ENCODE measurements around the gene CLIP1.
"Not testable (repeated sequence)": the region's sequence is repeated elsewhere in the genome, so short reads cannot be mapped to it uniquely, and the experiment has no call there.

The CLIP1 gene

DNA sequence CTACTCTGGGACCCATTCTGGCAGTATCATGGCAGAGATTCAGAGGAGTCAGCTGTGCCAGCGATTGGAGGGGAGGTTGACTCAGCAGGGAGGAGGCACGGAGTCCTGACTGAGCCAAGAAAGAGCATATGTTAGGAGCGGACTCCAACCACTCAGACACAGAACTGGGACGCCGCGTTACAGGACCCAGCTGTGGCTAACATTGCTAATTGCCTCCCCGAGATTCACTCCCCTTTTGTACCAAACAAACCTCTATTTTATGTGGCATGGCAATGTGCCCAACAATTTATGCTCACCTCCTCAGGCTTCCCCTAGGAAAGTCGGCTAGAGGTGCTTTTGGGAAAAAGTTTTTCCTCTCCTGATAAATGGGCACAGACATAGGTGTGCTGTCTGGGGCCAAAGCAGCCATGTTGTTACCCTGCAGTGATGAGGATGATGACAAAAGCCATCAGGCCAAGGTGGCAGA lies 15.2 kb upstream of the CLIP1 start:
- no peak for DNase-seq (ENCODE audit: low read depth in 4 of 4, low spot score in 1 of 4)

DNA sequence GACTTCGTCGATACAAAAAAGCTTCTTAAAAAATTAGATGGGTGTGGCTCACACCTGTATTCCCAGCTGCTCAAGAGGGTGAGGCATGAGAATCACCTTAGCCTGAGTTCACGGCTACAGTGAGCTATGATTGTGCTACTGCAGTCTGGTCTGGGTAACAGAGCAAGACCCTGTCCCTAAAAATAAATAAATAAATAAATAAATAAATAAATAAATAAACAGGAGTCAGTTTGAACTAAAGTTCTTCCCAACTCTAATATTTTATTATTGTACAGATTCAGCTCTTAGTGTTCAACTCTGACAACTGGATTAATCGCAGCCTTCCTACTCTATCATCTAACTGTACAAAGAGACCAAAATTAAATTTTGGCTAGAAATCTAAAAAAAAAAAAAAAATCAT lies 12.7 kb upstream of the CLIP1 start:
- no peak for DNase-seq (ENCODE audit: low read depth in 4 of 4, low spot score in 1 of 4)

DNA sequence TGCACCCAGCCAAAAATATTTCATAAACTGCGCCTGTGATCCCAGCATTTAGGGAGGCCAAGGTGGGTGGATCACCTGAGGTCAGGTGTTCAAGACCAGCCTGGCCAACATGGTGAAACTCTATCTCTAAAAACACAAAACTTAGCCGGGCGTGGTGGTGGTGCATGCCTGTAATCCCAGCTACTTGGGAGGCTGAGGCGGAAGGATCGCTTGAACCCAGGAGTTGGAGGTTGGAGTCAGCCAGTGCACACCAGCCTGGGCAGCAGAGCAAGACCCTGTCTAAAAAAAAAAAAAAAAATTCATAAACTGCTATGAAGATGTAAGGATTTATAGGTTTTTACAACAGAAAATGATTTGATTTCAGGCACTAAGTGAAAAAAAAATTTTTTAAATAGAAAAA lies 6.6 kb upstream of the CLIP1 start:
- DNase-seq (ENCODE audit: low read depth in 4 of 4, low spot score in 1 of 4): not testable (repeated sequence)

DNA sequence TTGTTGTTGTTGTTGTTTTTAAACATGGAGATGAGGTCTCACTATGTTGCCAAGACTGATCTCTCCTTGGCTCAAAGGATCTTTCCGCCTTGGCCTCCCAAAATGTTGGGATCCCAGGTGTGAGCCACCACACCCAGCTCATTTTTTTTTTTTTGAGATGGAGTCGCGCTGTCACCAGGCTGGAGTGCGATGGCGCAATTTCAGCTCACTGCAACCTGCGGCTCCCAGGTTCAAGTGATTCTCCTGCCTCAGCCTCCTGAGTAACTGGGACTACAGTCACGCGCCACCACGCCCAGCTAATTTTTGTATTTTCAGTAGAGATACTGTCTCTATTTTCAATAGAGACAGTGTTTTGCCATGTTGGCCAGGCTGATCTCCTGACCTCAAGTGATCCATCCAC lies 4.9 kb upstream of the CLIP1 start:
- no peak for DNase-seq (ENCODE audit: low read depth in 4 of 4, low spot score in 1 of 4)

DNA sequence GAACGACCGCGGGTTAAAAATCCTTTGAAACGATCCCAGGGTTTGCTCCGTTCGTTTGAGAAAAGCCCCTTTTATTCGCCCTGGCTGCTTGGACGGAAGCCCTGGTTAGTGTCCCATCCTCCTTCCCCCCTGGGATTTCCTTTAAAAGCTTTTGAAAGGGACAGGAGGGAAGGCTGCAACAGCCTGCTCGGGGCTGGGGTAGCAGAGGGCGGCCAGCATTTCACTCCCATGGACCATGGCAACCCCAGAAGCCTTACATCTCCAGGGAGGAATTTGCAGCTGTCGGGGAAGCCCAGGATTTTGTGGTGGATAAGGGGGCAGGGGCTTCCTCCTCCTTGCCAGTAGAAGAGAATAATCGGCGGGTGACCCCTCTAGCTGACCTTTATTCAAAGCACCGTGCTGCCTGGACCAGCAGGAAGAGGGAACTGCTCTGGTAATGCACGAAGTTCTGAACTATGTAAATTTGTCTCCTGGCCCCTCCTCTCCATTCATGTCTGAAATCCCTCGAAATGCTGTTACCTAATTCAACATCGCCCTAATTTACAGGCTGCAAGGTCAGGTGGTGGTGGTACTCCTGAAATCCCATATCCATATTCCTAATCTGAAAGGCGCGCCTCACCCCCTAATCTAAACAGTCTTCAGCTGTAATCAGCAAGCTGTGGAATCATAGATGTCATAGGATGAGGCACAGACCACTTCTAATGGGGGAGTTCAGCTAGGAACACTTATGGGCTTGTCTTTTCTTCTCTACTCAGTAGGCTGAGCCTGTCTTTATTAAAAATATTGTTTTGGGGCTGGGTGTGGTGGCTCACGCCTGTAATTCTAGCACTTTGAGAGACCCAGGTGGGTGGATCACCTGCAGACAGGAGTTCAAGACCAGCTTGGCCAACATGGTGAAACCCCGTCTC lies 1.0 kb upstream of the CLIP1 start:
- DNase-seq (ENCODE audit: low read depth in 4 of 4, low spot score in 1 of 4): no peak

DNA sequence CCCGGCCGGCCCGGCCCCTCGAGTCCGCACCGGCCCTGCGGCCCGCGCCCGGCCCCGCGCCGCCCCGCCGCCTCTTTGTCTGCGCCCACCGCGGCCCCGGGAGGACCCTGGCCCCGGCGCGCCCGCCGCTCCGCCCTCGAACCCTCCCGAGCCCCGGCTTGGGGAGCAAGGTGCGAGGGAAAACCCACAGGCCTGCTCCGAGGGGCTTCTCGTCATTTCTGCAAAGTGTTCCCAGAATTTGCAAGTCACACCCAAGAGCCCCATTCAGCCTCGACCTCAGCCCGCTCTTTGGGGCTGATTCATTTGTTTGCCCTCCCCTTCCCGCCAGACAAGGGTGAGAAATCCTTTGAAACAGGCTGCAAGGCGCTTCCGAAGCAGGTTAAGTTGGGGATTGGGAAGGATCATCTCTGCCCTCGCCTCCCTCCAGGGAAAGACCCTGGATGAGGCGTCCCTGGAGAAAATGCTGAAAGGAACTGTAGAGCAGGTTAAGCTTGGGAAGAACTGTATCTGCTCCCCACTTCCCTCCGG lies 325 bp upstream of the CLIP1 start:
- peak in 2 of 4 experiments; percentile 28 to 46 for DNase-seq (ENCODE audit: low read depth in 4 of 4, low spot score in 1 of 4)

DNA sequence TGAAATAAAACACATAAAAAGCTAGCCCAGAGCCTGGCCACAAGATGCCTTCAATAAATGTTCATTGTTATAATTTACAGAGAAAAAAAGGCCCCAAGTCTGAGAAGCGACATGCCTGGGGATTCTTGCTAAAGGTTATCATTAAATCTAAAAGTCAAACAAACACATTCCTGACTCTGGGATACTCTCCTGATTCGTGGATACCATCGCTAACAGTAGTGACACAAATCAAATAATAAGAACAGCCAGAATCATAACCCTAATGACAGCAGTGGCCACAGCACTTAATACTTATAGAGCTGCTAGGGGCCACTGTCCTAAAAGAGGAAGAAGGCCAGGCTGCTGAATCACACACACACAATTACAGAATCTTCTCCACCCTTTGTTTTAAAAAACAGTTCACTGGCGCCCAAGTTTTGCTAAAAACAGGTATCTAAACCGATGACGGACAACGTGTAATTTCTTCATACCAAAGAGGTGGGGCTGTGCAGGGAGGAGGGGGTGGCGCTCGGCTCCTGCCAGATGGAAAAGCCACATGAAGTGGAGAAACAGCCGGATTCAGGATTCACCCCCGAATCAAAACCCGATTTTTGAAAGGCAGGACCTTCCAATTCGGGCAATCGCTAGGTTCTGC lies 1.2 kb downstream of the CLIP1 start:
- DNase-seq (ENCODE audit: low read depth in 4 of 4, low spot score in 1 of 4): no peak

DNA sequence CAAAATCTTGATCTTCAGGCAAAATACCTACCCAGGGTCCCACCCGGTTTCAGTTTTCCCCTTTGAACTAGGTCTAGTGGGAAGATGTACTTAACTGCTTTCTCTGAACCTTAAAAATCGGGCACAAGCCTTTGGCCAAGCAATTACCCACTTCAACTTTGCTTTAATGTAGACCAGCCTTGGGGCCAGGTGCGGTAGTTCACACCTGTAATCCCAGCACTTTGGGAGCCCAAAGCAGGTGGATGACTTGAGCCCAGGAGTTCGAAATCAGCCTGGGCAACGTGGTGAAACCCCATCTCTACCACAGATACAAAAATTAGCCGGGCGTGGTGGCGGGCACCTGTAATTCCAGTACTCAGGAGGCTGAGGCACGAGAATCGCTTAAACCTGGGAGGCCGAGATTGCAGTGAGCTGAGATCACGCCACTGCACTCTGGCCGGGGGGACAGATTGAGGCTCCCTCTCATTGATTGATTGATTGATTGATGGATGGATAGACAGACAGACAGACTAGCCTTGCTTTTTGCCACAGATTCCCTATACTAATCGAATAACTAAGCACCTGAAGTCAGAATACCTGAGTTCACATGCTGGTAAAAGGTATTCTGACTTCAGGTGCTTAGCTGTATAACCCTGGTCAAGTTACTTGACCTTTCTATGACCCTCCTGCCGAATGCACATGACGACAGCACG lies 1.9 kb downstream of the CLIP1 start:
- no peak for DNase-seq (ENCODE audit: low read depth in 4 of 4, low spot score in 1 of 4)

DNA sequence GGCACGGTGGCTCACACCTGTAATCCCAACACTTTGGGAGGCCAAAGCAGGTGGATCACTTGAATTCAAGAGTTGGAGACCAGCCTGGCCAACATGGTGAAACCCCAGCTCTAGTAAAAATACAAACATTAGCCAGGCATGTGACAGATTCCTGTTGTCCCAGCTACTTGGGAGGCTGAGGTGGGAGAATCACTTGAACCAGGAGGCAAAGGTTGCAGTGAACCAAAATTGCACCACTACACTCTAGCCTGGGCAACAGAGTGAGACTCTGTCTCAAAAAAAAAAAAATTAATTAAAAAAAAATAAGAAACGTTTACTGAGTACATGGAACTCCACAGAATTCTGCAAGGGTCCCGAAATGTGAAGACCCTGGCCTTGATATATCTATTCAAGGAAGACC lies 3.4 kb downstream of the CLIP1 start:
- not testable (repeated sequence) for DNase-seq (ENCODE audit: low read depth in 4 of 4, low spot score in 1 of 4)

DNA sequence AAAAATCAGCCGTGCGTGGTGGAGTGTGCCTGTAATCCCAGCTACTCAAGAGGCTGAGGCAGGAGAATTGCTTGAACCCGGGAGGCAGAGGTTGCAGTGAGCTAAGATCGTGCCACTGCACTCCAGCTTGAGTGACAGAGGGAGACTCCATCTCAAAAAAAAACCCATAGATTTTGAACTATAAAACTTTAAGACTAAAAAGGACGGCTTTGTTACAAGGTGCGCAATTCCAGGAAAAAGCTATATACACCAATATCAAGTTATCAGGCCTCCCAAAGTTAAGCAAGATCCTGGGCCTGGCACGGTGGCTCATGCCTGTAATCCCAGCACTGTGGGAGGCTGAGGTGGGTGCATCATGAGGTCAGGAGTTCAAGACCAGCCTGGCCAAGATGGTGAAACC lies 6.8 kb downstream of the CLIP1 start:
- not testable (repeated sequence) for DNase-seq (ENCODE audit: low read depth in 4 of 4, low spot score in 1 of 4)

DNA sequence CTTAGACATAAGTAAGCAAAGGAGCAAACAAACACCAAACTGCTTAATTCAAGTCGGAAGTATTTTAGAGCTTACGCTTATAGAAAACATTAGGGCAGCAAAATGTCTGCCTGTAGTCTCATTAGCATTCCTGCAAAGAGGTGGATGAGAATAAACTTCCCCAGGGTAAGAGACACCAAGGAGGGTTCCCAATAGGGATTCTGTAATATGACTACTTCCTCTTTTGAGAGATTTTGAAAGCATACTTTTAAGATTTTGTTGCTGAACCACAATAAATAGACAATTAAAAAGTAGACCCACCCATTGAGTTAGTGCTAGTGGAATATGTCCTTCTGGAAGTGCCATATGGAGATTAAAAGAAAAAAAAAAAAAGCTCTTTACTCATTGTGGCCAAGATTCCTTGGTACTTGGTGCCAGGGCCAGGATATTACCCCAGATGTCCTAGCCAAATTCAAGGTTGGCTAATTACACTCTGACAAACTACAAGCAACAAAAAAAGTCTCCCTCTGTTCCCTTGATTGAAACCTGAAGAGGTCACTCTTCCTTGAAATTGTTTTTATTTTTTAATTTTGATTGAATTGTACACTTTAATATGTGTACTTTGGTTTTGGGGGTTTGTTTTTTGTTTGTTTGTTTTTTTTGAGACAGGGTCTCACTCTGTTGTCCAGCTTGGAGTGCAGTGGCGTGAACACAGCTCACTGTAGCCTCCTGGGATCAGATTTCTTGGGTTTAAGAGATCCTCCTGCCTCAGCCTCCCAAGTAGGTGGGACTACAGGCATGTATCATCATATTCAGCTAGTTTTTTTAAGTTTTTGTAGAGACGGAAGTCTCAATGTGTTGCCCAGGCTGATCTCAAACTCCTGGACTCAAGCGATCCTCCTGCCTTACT lies 8.7 kb downstream of the CLIP1 start:
- DNase-seq (ENCODE audit: low read depth in 4 of 4, low spot score in 1 of 4): no peak

DNA sequence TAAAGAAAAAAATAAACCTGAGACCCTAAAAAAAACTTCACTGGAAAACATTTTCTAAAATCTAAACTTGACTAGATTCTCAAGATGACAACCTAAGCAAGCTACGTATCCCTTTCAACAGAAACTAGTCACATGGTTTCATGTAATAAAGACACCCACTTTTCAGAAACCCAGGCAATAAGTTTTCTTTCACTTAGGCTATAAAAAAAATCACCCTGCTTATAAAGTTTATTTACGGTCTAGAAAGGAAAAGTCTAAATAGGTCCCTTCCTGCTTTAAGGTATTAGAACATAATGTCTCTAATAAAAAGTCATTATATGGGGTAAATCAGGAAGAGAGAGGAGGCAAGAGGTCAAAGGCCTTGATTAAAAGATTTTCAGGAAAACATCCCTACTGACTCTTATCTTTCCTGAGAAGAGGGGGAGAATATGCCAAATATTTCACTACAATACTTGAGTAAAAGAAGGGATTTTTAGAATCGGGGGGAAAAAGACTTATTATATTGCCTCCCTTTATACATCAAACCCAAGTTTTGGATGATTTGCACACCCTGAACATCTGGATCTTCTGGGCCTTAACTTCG lies 9.5 kb downstream of the CLIP1 start:
- no peak for DNase-seq (ENCODE audit: low read depth in 4 of 4, low spot score in 1 of 4)

DNA sequence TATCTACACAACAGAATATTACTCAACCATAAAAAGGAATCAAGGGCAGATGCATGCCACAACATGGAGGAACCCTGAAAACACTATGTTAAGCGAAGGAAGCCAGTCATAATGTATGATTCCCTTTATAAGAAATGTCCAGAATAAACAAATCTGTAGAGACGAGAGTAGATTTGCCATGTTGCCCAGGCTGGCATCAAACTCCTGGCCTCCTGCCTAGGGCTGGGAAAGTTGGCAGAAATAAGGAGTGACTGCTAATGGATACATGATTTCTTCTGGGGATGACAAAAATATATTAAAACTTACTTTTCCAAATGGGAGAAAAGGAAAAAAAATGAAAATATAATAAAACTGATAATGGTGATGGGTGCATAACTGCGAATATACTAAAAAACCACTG lies 10.9 kb downstream of the CLIP1 start:
- no peak for DNase-seq (ENCODE audit: low read depth in 4 of 4, low spot score in 1 of 4)

DNA sequence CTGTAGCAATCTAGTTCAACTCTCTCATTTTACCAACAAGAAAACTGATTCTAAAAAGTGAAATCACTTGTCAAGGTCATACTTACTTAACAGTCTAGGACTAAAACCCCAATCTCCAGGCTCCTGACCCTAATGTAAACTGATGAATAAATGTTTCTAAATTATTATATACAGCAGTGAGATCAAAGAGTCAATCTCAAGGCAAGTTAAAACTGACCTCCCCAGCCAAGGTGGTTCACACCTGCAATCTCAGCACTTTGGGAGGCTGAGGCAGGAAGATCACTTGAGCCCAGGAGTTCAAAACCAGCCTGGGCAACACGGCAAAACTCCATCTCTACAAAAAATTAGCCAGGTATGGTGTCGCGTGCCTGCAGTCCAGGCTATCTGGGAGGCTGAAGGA lies 15.3 kb downstream of the CLIP1 start:
- DNase-seq (ENCODE audit: low read depth in 4 of 4, low spot score in 1 of 4): no peak

DNA sequence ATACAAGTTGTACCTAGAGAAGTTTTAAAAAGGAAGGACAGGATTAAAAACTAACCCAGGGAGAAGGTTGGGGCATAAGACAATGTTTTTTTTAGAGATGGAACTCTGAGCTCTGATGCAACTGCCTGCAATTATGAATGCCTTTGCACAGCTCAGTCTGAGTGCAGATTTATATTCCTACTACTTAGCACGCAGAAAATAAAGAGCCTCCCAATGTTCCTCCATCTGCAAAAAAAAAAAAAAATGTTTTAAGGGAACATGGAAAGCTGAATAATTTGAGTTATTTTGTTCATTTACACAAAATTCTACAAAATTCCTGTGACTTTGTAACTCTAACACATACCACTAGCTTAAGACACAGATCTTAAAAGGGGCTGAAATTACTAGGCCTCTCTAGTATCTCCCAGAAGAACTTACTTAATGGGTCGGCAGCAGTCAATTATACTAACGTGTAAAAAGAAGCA lies 15.7 kb downstream of the CLIP1 start:
- DNase-seq (ENCODE audit: low read depth in 4 of 4, low spot score in 1 of 4): no peak

DNA sequence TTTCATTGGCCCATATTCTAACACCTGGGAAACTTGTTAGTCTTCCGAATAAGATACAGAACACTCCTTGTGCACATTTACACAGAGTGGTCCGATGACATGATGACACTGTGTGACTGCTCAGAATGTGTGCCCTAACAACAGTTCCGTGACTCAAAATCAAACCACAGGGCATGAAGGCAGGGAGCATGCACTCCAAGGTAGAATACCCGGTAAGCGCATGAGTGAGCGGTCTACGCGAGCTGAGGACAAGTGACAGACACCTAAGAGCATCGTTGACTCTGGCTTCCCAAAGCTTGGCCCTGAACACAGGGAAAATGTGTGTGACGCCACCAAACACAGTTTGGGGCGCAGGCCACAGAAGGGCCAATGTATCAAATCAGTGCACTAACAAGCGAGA lies 18.6 kb downstream of the CLIP1 start:
- no peak for DNase-seq (ENCODE audit: low read depth in 4 of 4, low spot score in 1 of 4)

DNA sequence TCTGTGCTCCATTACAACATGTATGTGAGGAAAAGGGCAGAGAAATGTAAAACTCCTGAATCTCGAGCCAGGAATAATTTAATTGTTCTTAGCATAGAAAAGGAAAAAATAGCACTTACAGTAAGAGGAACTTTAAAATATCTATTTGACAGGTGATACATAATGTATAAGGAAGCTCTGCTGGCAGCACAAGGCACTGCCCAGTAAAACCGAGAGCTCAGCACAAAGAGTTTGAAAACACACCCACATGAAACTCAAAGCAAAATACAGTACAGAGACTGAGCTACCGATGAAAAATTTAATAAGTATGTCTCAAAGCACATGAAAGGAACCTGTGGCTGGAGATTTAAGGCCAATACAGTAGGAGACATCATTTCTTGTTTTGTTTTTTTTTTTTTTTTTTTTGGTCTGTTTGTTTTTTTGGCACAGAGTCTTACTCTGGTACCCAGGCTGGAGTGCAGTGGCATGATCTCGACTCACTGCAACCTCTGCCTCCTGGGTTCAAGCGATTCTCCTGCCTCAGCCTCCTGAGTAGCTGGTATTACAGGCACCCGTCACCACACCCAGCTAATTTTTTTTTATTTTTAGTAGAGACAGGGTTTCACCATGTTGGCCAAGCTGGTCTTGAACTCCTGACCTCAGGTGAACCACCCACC lies 19.2 kb downstream of the CLIP1 start:
- DNase-seq (ENCODE audit: low read depth in 4 of 4, low spot score in 1 of 4): no peak

DNA sequence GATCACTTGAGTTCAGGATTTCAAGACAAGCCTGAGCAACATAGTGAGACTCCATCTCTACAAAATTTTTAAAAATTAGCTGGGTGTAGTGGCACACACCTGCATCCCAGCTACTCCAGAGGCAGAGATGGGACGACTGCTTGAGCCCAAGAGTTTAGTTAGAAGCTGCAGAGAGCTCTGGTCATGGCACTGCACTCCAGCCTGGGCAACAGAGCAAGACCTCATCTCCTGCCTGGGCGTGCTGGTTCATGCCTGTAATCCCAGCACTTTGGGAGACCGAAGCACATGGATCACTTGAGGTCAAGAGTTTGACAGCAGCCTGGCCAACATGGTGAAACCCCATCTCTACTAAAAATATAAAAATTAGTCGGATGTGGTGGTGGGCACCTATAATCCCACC lies 20.2 kb downstream of the CLIP1 start:
- DNase-seq (ENCODE audit: low read depth in 4 of 4, low spot score in 1 of 4): no peak

DNA sequence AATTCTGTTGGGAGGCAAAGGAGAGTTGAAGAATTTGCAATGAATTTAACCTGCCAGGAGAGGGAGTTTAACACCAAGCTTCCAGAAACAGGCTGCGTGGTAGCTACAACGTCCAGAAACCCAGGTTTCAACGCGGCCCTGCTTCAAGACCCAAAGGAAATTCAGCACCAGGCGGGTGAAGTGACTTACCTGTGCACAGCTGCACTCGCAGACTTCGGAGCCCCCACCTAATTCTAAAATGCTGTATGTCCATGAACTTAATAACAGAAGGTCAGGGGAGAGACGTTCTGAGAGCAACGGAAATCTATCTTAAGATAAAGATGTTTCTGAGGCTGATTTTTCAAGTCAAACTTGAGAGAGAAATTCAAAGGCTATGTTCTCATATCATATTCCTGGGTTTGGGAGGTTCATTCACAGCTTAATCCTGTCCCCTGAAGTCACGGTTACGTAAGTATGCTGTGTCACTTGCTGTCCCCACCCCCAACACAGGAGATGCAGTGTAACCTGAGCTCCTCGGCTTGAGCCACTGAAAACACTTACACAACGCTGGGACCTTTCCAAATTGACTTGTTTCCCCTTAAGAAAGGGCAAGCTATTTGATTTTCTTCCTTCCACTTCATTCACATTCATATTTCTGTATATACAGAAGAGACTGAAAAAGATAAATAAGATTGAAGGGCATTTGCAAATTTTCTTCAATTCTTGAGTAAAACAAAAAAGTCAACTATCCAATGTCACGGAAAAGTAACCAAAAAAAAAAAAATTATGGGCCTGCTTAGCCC lies 22.7 kb downstream of the CLIP1 start:
- DNase-seq (ENCODE audit: low read depth in 4 of 4, low spot score in 1 of 4): peak in 2 of 4 experiments; percentile 19 to 20
